CD4-positive, alpha-beta T cell treated with Interleukin-21 for 1 hour (primary cell): Measurements from ENCODE around the gene IRGC.
"Not testable (repeated sequence)": the region's sequence is repeated elsewhere in the genome, so short reads cannot be mapped to it uniquely, and the experiment has no call there.

Experiments
- DNase-seq: peaks from one replicate; pipeline ENCODE4 v3.0.0-alpha.2; 2020

IRGC gene

GRCh38 chr19:43715776-43716175, at the start of gene IRGC:
Gene IRGC, plus strand, starts transcription at chr19:43716076. Its CDS starts 2,483 bp downstream, at chr19:43718559.
- no peak for DNase-seq

GRCh38 chr19:43667126-43667875, 48.6 kb upstream of the IRGC start:
- no peak for DNase-seq

- DNase-seq = no peak
Observed at GRCh38 chr19:43667876-43668405, 47.9 kb upstream of the IRGC start.

GRCh38 chr19:43668406-43669109, 47.3 kb upstream of the IRGC start:
- DNase-seq = peak; percentile 97

GRCh38 chr19:43672061-43672679, 43.7 kb upstream of the IRGC start:
- no peak for DNase-seq

- DNase-seq = no peak
Observed at GRCh38 chr19:43673637-43674036, 42.2 kb upstream of the IRGC start.

- DNase-seq = no peak
Observed at GRCh38 chr19:43674183-43674582, 41.7 kb upstream of the IRGC start.

GRCh38 chr19:43674596-43674995, 41.3 kb upstream of the IRGC start:
- DNase-seq = no peak

GRCh38 chr19:43675269-43675879, 40.5 kb upstream of the IRGC start:
- DNase-seq = no peak

GRCh38 chr19:43675906-43676305, 40.0 kb upstream of the IRGC start:
- DNase-seq = no peak

GRCh38 chr19:43678512-43679261, 37.2 kb upstream of the IRGC start:
- DNase-seq = no peak

GRCh38 chr19:43681821-43682220, 34.1 kb upstream of the IRGC start:
- no peak for DNase-seq

- DNase-seq = not testable (repeated sequence)
Observed at GRCh38 chr19:43682269-43682668, 33.6 kb upstream of the IRGC start.

GRCh38 chr19:43682824-43683661, 32.8 kb upstream of the IRGC start:
- DNase-seq = no peak

- no peak for DNase-seq
Observed at GRCh38 chr19:43683905-43684304, 32.0 kb upstream of the IRGC start.

GRCh38 chr19:43684326-43684725, 31.6 kb upstream of the IRGC start:
- no peak for DNase-seq

- no peak for DNase-seq
Observed at GRCh38 chr19:43687660-43687997, 28.2 kb upstream of the IRGC start.

GRCh38 chr19:43688059-43688701, 27.7 kb upstream of the IRGC start:
- no peak for DNase-seq

- DNase-seq = no peak
Observed at GRCh38 chr19:43690444-43690843, 25.4 kb upstream of the IRGC start.

- no peak for DNase-seq
Observed at GRCh38 chr19:43690890-43691289, 25.0 kb upstream of the IRGC start.

- DNase-seq = no peak
Observed at GRCh38 chr19:43691755-43692154, 24.1 kb upstream of the IRGC start.
